Trophoblast cell (in vitro differentiated cells and primary cell): ENCODE data around the gene CFHR3. TPM values are rescaled to one million over a fixed set of nuclear protein-coding genes. Genes with fewer than 3 reads are reported as not detected.

ENCODE experiments used
- DNase-seq, 2 donors: peaks; one replicate each; pipeline ENCODE4 v3.0.0-alpha.2; 2016
- H2AFZ ChIP-seq: 2 replicates; pipeline ENCODE4 v1.6.1; 2013; ENCODE audit warnings: low read length, moderate library complexity, mild to moderate bottlenecking; ENCODE audit not compliant: insufficient read depth, poor library complexity
- H2AK5ac ChIP-seq: 2 replicates; pipeline ENCODE4 v1.6.1; 2013; ENCODE audit warnings: mild to moderate bottlenecking, low read length
- H2BK120ac ChIP-seq: 2 replicates; pipeline ENCODE4 v1.6.1; 2013; ENCODE audit warnings: low read length, mild to moderate bottlenecking, moderate library complexity; ENCODE audit not compliant: insufficient read depth, poor library complexity
- H2BK12ac ChIP-seq: 2 replicates; pipeline ENCODE4 v1.6.1; 2013; ENCODE audit warnings: mild to moderate bottlenecking, low read length, moderate library complexity
- H2BK5ac ChIP-seq: 2 replicates; pipeline ENCODE4 v1.6.1; 2013; ENCODE audit warnings: low read length, low read depth, moderate library complexity, mild to moderate bottlenecking; ENCODE audit not compliant: poor library complexity
- H3K14ac ChIP-seq: 2 replicates; pipeline ENCODE4 v1.6.1; 2013; ENCODE audit warnings: mild to moderate bottlenecking, low read length
- H3K18ac ChIP-seq: 2 replicates; pipeline ENCODE4 v1.6.1; 2013; ENCODE audit warnings: mild to moderate bottlenecking, low read length
- H3K23ac ChIP-seq: 2 replicates; pipeline ENCODE4 v1.6.1; 2013; ENCODE audit warnings: low read length
- H3K27ac ChIP-seq: 2 replicates; pipeline ENCODE4 v1.5.1; 2013; ENCODE audit warnings: low read depth, mild to moderate bottlenecking, inconsistent platforms, low read length, moderate library complexity
- H3K27me3 ChIP-seq: 2 replicates; pipeline ENCODE4 v1.6.1; 2013; ENCODE audit warnings: inconsistent platforms, mild to moderate bottlenecking, low read length, moderate library complexity; ENCODE audit not compliant: insufficient read depth
- H3K36me3 ChIP-seq, 2 experiments: 1 replicate in 1 of 2; 2 replicates in 1 of 2; pipeline ENCODE4 v1.6.1; 2013; ENCODE audit warnings: low read length in 2 of 2, mild to moderate bottlenecking in 2 of 2, moderate library complexity in 1 of 2; ENCODE audit not compliant: insufficient read depth in 2 of 2, control insufficient read depth in 1 of 2
- H3K4ac ChIP-seq: 2 replicates; pipeline ENCODE4 v1.6.1; 2013; ENCODE audit warnings: low read depth, mild to moderate bottlenecking, low read length, moderate library complexity
- H3K4me1 ChIP-seq, 2 experiments: 1 replicate in 1 of 2; 2 replicates in 1 of 2; pipeline ENCODE4 v1.6.1; 2013; ENCODE audit warnings: low read length in 2 of 2, mild to moderate bottlenecking in 2 of 2, moderate library complexity in 1 of 2; ENCODE audit not compliant: insufficient read depth in 2 of 2, control insufficient read depth in 1 of 2
- H3K4me2 ChIP-seq: 2 replicates; pipeline ENCODE4 v1.6.1; 2013; ENCODE audit warnings: inconsistent platforms, mild to moderate bottlenecking, low read length, moderate library complexity
- H3K4me3 ChIP-seq: 2 replicates; pipeline ENCODE4 v1.5.1; 2013; ENCODE audit warnings: mild to moderate bottlenecking, low read depth, low read length, inconsistent platforms
- H3K79me1 ChIP-seq: one replicate; pipeline ENCODE4 v1.6.1; 2013; ENCODE audit warnings: low read length
- H3K79me2 ChIP-seq: 2 replicates; pipeline ENCODE4 v1.6.1; 2013; ENCODE audit warnings: low read length, mild to moderate bottlenecking; ENCODE audit not compliant: control insufficient read depth, insufficient read depth, poor library complexity
- H3K9ac ChIP-seq: 2 replicates; pipeline ENCODE4 v1.6.1; 2013; ENCODE audit warnings: mild to moderate bottlenecking, low read length
- H3K9me3 ChIP-seq: 2 replicates; pipeline ENCODE4 v1.6.1; 2013; ENCODE audit warnings: low read depth, mild to moderate bottlenecking, control low read depth, inconsistent platforms, low read length; ENCODE audit not compliant: insufficient read depth
- H4K12ac ChIP-seq: 2 replicates; pipeline ENCODE4 v1.6.1; 2013; ENCODE audit warnings: low read depth, mild to moderate bottlenecking, low read length, moderate library complexity
- H4K8ac ChIP-seq: 2 replicates; pipeline ENCODE4 v1.6.1; 2013; ENCODE audit warnings: low read depth, mild to moderate bottlenecking, low read length, moderate library complexity
- H4K91ac ChIP-seq: one replicate; pipeline ENCODE4 v1.6.1; 2013; ENCODE audit warnings: low read depth, mild to moderate bottlenecking, low read length, moderate library complexity
- WGBS: extraction: QIAGEN DNeasy Blood & Tissue Kit; methylation state at CpG from one replicate; pipeline ENCODE4 v1.1.7; 2013; ENCODE audit warnings: missing lambda C conversion rate; ENCODE audit not compliant: insufficient read length, insufficient coverage; ENCODE audit errors: extremely low coverage; 5-methylcytosine and 5-hydroxymethylcytosine counted together
- polyA plus RNA-seq: library from polyadenylated mRNA; stranded (reverse); fragments of 200-250 nt; gene quantifications from 2 replicates; pipeline ENCODE4 v1.2.3, GENCODE V29; 2013

Gene CFHR3
- 0.29 and 0.36 TPM in 2 replicates for polyA plus RNA-seq

DNA sequence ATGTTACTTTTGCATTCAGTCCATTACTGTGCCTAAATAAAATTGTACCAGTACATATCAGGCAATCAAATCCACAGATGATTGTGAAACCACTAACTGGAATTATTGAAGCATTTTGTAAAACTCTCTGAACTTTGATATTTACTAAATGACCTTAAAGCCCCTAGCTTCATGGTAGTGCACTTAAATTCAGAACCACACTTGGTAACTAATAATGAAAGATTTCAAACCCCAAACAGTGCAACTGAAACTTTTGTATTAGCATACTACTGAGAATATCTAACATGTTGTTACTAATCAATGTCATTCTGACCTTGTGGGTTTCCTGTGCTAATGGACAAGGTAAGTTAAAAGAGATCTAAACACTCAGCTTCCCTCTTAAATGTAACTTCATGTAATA is at the start of gene CFHR3:
Gene CFHR3 (plus strand): TSS at position 238 of the 400 bp plus-strand sequence. CDS start 47 bp downstream, at position 285.
- no peak within 1 kb of the TSS for H3K4ac ChIP-seq
- H2AK5ac ChIP-seq: no peak within 1 kb of the TSS
- H3K23ac ChIP-seq: no peak within 1 kb of the TSS
- H4K91ac ChIP-seq: no peak within 1 kb of the TSS
- no peak within 1 kb of the TSS for H3K14ac ChIP-seq
- no peak within 1 kb of the TSS for H3K4me2 ChIP-seq
- no peaks in the 10 kb centered on the region for H3K9me3 ChIP-seq
- H3K4me1 ChIP-seq: no peaks in the 10 kb centered on the region
- no peak within 1 kb of the TSS for H4K12ac ChIP-seq
- no peak within 1 kb of the TSS for H2AFZ ChIP-seq
- H2BK12ac ChIP-seq: no peak within 1 kb of the TSS
- no peak within 1 kb of the TSS for H2BK120ac ChIP-seq
- no peak within 1 kb of the TSS for H4K8ac ChIP-seq
- H3K79me2 ChIP-seq: no peaks in the 10 kb centered on the region
- DNase-seq: no peak
- no peak within 1 kb of the TSS for H3K18ac ChIP-seq
- no peaks in the 10 kb centered on the region for H3K36me3 ChIP-seq
- no peak within 1 kb of the TSS for H3K27ac ChIP-seq
- H2BK5ac ChIP-seq: no peak within 1 kb of the TSS
- no peaks in the 10 kb centered on the region for H3K79me1 ChIP-seq
- no peak within 1 kb of the TSS for H3K4me3 ChIP-seq
- H3K9ac ChIP-seq: no peak within 1 kb of the TSS
- no peaks in the 10 kb centered on the region for H3K27me3 ChIP-seq

DNA sequence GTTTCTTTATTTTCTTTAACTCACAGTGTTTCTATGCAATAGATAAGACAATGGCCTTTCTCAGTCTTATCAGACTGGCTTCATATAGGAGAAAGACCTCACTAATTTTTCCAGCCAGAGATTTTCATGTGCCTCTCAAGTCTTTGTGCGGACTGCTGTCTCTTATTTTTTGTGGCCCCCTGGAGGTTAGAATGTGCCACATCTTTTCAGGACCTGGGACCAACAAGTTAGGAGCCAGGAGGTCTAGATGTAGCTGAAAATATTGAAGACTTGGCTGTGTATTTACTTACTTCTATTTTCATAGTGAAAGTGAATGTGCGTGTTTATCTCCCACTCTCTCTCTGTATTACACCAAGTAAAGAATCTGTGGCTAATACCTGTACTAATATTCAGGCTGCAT is 42.1 kb upstream of the CFHR3 start:
- no peak overlapping the region for H3K14ac ChIP-seq
- H2BK5ac ChIP-seq: no peak overlapping the region
- H3K4ac ChIP-seq: no peak overlapping the region
- no peak overlapping the region for H4K8ac ChIP-seq
- H3K4me2 ChIP-seq: no peak overlapping the region
- DNase-seq: peak; percentile 7 to 38
- H3K36me3 ChIP-seq: no peaks in the 10 kb centered on the region
- H3K27ac ChIP-seq: no peak overlapping the region
- H3K4me1 ChIP-seq: no peaks in the 10 kb centered on the region
- no CpG with 5 or more reads among the region's 2 CpGs for WGBS
- H2BK120ac ChIP-seq: no peak overlapping the region
- no peak overlapping the region for H3K18ac ChIP-seq
- H3K9ac ChIP-seq: no peak overlapping the region
- no peak overlapping the region for H3K4me3 ChIP-seq
- no peak overlapping the region for H4K12ac ChIP-seq
- H3K27me3 ChIP-seq: no peaks in the 10 kb centered on the region
- H4K91ac ChIP-seq: no peak overlapping the region
- no peaks in the 10 kb centered on the region for H3K79me1 ChIP-seq
- no peak overlapping the region for H3K23ac ChIP-seq
- H3K79me2 ChIP-seq: no peaks in the 10 kb centered on the region
- no peak overlapping the region for H2AK5ac ChIP-seq
- H2BK12ac ChIP-seq: no peak overlapping the region
- H3K9me3 ChIP-seq: no peaks in the 10 kb centered on the region
- no peak overlapping the region for H2AFZ ChIP-seq

DNA sequence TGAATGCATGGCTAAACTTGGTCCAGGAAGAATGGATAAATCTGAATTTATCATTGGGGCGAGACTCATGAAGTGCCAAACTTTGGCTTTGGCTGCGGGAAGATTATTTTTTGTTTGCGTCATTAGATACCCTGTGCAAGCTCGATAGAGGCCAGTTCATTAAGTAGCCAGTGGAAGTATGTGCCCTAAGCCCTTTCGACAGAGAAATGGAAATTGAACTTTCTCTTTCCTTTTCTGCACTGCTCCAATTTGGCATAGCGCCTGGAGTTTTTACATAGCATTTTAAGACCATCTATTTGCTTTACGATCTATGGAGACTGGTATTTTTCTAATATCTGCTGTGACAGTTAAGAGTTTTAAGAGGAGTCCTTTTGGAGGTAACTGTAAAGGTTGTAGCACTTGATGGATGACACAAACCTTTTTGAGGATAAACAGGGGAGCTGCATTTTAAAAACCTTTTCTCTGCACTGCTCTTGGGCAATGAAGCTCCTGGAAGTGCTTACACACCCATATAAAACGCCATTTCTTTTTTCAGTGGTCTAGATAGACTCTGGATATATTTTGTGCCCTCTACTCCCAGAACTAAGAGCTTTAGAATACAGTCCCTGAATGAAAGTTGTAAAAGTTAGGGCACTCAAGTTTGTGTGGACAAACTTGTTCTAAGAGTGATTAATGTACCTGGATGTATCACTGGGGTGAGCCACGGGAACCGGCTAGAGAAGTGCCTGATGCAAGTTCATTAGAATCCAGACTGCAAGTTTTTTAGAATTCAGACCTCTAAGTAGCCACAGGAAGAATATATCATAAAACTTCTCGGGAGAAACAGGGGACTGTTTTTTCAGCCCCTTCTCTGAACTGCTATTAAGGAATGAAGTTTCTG is 41.3 kb upstream of the CFHR3 start:
- no peaks in the 10 kb centered on the region for H3K9me3 ChIP-seq
- no peak overlapping the region for H3K14ac ChIP-seq
- H3K27me3 ChIP-seq: no peaks in the 10 kb centered on the region
- DNase-seq: no peak
- no peak overlapping the region for H2BK12ac ChIP-seq
- no peak overlapping the region for H3K4me3 ChIP-seq
- H3K27ac ChIP-seq: no peak overlapping the region
- no peaks in the 10 kb centered on the region for H3K36me3 ChIP-seq
- no peak overlapping the region for H2BK120ac ChIP-seq
- H4K12ac ChIP-seq: no peak overlapping the region
- no peak overlapping the region for H3K4me2 ChIP-seq
- no peak overlapping the region for H2AK5ac ChIP-seq
- no peaks in the 10 kb centered on the region for H3K4me1 ChIP-seq
- no peak overlapping the region for H3K4ac ChIP-seq
- no peaks in the 10 kb centered on the region for H3K79me2 ChIP-seq
- no peak overlapping the region for H2BK5ac ChIP-seq
- no CpG with 5 or more reads among the region's 11 CpGs for WGBS
- H3K9ac ChIP-seq: no peak overlapping the region
- no peaks in the 10 kb centered on the region for H3K79me1 ChIP-seq
- no peak overlapping the region for H4K91ac ChIP-seq
- H4K8ac ChIP-seq: no peak overlapping the region
- H3K18ac ChIP-seq: no peak overlapping the region
- no peak overlapping the region for H3K23ac ChIP-seq
- no peak overlapping the region for H2AFZ ChIP-seq

DNA sequence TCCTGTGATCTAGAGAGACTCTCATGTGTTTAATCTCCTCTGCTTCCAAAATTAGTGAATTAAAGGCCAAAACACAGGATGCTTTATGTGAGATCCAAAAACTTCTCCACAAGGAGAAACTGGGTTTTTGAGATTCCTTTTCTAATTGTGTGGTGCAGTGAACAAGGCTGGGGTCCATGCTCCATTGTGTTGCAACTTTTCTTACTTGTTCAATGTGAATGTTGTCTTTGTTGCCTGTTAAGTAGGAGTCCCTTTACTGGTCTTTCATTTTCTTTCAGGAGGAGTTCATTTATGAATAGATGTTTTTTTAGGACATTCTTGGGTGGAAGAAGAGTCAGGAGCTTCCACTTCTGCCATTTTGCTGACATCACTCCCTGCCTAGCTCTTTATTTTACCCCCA is 40.6 kb upstream of the CFHR3 start:
- Histone ChIP-seq H3K4me1 (no peaks in the 10 kb centered on the region), H3K9me3 (peaks cover 5% of the 10 kb centered on the region), H2AFZ (no peak overlapping the region), H4K8ac (no peak overlapping the region), H3K9ac (no peak overlapping the region), H3K27me3 (no peaks in the 10 kb centered on the region), H2AK5ac (no peak overlapping the region), H2BK5ac (no peak overlapping the region), H3K27ac (no peak overlapping the region), H3K14ac (no peak overlapping the region), H3K79me1 (no peaks in the 10 kb centered on the region), H2BK12ac (no peak overlapping the region), H4K12ac (no peak overlapping the region), H3K4ac (no peak overlapping the region), H3K23ac (no peak overlapping the region), H3K79me2 (no peaks in the 10 kb centered on the region), H3K4me3 (no peak overlapping the region), H2BK120ac (no peak overlapping the region), H3K4me2 (no peak overlapping the region), H3K18ac (no peak overlapping the region), H4K91ac (no peak overlapping the region), H3K36me3 (peaks cover 0 to 3% of the 10 kb centered on the region in 2 experiments)
- DNase-seq: no peak
